Measurements from ENCODE around the gene KRT86.

GRCh38 chr12:52228366-52228765, 46.1 kb upstream of the KRT86 start:
- TF ChIP-seq CTCF (IDR thresholded peaks at IDR 0.05; ENCODE audit: low read length), result no peak
- TF ChIP-seq EZH2 (optimal IDR thresholded peaks at IDR 0.05; ENCODE audit: low read depth, low read length), result no peak
- no peak for TF ChIP-seq EZH2phosphoT487 (IDR thresholded peaks at IDR 0.05; ENCODE audit: low read length)

Measured in MM.1S (cell line).